Keratinocyte (primary cell): ENCODE results near the gene CD44.

Source experiments
- CTCF ChIP-seq, 3 experiments: IDR thresholded peaks in 1 of 3; conservative IDR thresholded peaks in 1 of 3; optimal IDR thresholded peaks in 1 of 3; 2 replicates in 2 of 3; 3 replicates in 1 of 3; pipeline versions ENCODE3 to v1.5.1; 2011; ENCODE audit warnings: low read length in 3 of 3, mild to moderate bottlenecking in 3 of 3, moderate library complexity in 2 of 3, control low read depth in 1 of 3, inconsistent platforms in 1 of 3; ENCODE audit not compliant: insufficient read depth in 2 of 3; ENCODE audit errors: extremely low read depth in 1 of 3
- EZH2 ChIP-seq: IDR thresholded peaks from one replicate; pipeline ENCODE4 v1.6.1; 2012; ENCODE audit warnings: inconsistent platforms, mild to moderate bottlenecking, low read length, moderate library complexity

DNA sequence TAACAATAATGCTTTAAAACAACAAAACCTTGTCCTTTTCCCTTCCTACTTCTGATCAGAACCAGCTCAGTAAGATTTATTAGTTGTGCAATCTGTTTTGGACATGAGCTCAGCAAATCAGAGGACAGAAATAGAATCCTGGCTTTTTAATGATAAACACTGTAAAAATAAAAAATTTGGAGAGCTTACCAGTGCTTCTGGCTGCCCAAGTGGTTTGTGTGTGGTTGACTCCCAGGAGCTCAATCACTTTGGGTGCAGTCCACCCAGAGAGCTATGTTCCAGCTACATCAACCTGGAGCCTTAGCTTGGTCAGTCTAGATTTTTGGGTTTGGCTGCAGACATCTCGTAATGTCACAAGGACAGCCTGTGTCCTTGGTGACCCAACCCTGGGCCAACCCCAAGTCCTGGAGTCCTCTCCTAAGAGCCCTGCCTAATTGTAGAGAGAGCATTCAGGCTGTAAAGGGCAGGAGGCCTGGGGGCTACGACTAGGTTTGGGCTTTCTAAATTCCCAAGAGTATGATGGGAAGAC lies 28.5 kb downstream of the CD44 start:
- TF ChIP-seq CTCF (optimal IDR thresholded peaks at IDR 0.05 in 1 of 3, IDR thresholded peaks at IDR 0.05 in 1 of 3, conservative IDR thresholded peaks at IDR 0.05 in 1 of 3; ENCODE audit: extremely low read depth in 1 of 3, insufficient read depth in 2 of 3, low read length in 3 of 3) (no peak), EZH2 (no peak)
